GM18951 (cell line): Measurements from ENCODE around the gene KRTAP3-2.
"Not testable (repeated sequence)": the region's sequence is repeated elsewhere in the genome, so short reads cannot be mapped to it uniquely, and the experiment has no call there.

Experiments
- POLR2A ChIP-seq: IDR thresholded peaks from 4 replicates; pipeline ENCODE4 v1.6.1; 2011; ENCODE audit warnings: mild to moderate bottlenecking; ENCODE audit not compliant: insufficient read length, insufficient read depth; ENCODE audit errors: extremely low read depth
- in situ Hi-C: fragments of 300-500 bp; cut with MboI; formaldehyde crosslinking; loops from one replicate; pipeline ENCODE4 v1.12.0; 2022; ENCODE audit warnings: low sequenced_read_pairs, mixed read lengths, inconsistent platforms; ENCODE audit not compliant: unreplicated experiment

Gene KRTAP3-2

GRCh38 chr17:40999563-40999962 lies at the start of gene KRTAP3-2:
Gene KRTAP3-2 (minus strand): TSS chr17:40999906. CDS start chr17:40999853, 53 bp downstream.
- in situ Hi-C loops, result not testable (repeated sequence)

GRCh38 chr17:41049110-41049509 lies 49.4 kb upstream of the KRTAP3-2 start:
- TF ChIP-seq POLR2A, result no peak
- in situ Hi-C loops, result no loop called here

DNA sequence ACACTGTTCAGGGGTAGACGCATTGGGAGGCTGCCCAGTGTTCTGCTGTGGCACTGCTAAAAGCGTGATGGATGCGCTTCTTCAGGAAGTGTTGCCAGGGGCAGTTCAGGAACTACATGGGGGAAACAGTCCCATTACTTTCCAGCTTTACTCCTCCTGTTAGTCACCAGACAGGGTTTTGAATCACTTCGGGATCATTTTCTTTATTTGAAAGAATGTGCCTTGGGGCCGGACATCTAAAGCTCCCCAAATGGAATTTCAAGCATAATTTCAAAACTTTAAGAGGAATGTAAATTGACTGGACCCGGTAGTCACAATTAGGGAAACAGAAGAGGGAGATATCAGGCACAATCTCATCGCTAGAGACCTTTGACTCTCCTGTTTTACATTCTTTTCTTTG lies 48.7 kb upstream of the KRTAP3-2 start:
- in situ Hi-C loops, result no loop called here
- no peak for TF ChIP-seq POLR2A

DNA sequence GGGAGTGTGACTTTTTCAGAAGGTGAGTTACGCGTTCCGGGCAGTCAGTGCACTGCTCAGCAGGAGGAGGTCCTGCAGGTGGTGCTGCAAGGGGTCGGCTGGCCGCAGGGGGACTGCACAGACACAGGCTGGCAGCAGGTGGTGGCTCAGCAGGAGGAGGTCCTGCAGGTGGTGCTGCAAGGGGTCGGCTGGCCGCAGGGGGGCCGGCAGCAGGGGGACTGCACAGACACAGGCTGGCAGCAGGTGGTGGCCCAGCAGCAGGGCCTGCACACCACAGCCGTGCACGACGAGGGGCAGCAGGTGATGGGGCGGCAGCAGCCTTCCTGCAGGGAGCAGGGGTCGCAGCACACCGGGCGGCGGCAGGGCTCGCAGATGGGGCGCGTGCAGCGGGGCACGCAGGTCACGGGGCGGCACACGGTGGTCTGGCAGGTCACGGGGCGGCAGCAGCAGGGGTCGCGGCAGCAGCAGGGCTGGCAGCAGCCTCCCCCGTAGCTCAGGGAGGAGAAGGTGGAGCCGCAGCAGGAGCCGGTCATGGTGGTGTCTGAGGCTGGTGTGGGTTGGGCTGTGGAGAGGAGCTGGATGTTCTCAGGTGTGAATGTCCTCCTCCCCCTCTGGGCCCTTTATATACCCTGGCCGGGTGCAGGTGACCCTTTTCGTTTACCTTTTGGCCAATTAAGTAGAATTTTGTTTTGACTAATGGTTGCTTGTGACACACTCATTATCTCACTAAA lies 47.2 kb upstream of the KRTAP3-2 start, which contains the start of gene KRTAP2-1:
Gene KRTAP2-1, minus strand, starts transcription at position 582 of the 731 bp plus-strand sequence. Its CDS starts 49 bp downstream, at position 533.
- in situ Hi-C loops, result not testable (repeated sequence)

GRCh38 chr17:41042953-41043352 lies 43.2 kb upstream of the KRTAP3-2 start:
- no peak for TF ChIP-seq POLR2A
- in situ Hi-C loops, result no loop called here

DNA sequence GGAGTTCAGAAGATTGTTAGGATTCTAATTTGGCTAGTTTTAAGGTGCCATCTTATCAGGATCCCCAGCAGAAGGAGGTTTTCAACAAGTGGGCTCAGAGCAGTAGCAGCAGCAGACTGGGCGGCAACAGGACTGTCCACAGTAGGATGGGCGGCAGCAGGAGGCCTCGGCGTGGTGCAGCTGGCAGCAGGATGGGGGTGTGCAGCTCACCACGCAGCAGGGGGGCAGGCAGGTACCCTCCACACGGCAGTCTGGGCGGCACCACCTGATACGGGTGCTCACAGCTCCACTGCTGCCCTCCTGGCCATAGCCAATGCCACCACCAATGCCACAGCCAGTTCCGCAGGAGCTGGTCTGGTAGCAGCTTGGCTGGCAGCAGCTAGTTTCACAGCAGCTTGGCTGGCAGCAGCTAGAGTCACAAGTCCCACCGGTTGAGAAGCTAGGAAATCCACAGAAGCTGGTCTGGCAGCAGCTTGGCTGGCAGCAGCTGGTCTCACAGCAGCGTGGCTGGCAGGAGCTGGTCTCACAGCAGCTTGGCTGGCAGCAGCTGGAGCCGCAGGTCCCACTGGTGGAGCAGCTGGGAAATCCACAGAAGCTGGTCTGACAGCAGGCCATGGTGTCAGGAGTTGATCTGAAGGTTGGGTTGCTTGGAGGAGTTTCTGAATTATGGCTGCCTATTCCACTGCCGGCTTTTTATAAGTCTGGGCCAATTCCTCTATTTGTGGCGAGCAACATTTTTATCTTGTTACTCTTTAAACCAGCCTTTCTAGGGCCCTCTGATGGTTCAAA lies 41.3 kb upstream of the KRTAP3-2 start, which contains the start of gene KRTAP1-1:
Gene KRTAP1-1, minus strand, starts transcription at position 668 of the 789 bp plus-strand sequence. Its CDS starts 53 bp downstream, at position 615.
- in situ Hi-C loops, result not testable (repeated sequence)

GRCh38 chr17:41037853-41038350 lies 38.2 kb upstream of the KRTAP3-2 start:
- in situ Hi-C loops, result no loop called here

GRCh38 chr17:41034346-41034935 lies 34.7 kb upstream of the KRTAP3-2 start, which contains the start of gene KRTAP1-3:
Gene KRTAP1-3 (minus strand): TSS chr17:41034874. CDS start chr17:41034821, 53 bp downstream.
- in situ Hi-C loops, result not testable (repeated sequence)

More at GRCh38 chr17:41037853-41038350, 38.2 kb upstream of the KRTAP3-2 start:
- no peak for TF ChIP-seq POLR2A

- TF ChIP-seq POLR2A, result no peak
- in situ Hi-C loops, result no loop called here
Measured at GRCh38 chr17:41029633-41030245, 30.0 kb upstream of the KRTAP3-2 start, which contains the start of gene KRTAP1-4. Gene KRTAP1-4 (minus strand): TSS chr17:41030195. CDS start chr17:41030078, 117 bp downstream.

- TF ChIP-seq POLR2A, result no peak
- in situ Hi-C loops, result no loop called here
Measured at GRCh38 chr17:41026715-41027471, 27.2 kb upstream of the KRTAP3-2 start, which contains the start of gene KRTAP1-5. Gene KRTAP1-5 (minus strand): TSS chr17:41027208. CDS start chr17:41027155, 53 bp downstream.

- in situ Hi-C loops, result no loop called here
- no peak for TF ChIP-seq POLR2A
Measured at GRCh38 chr17:41024697-41025096, 25.0 kb upstream of the KRTAP3-2 start.

- no peak for TF ChIP-seq POLR2A
- in situ Hi-C loops, result no loop called here
Measured at GRCh38 chr17:41020336-41020735, 20.6 kb upstream of the KRTAP3-2 start.
